Spinal cord (tissue), 10 donors: Measurements from ENCODE around the gene TBC1D22A. TPM values are rescaled to one million over a fixed set of nuclear protein-coding genes. Genes with fewer than 3 reads are reported as not detected.
A peak's percentile ranks its signal among the peaks of the same experiment; 100 is the strongest.

Experiments
- DNase-seq, 6 donors: peaks; one replicate each; pipeline versions ENCODE4 v3.0.0 to v3.0.0-alpha.2; 2013 to 2015; ENCODE audit warnings: low spot score in 6 of 6, low read depth in 4 of 6
- H3K27ac ChIP-seq: one replicate; pipeline ENCODE4 v1.5.1; 2013; ENCODE audit warnings: low read depth, low read length, control low read depth
- H3K27me3 ChIP-seq: one replicate; pipeline ENCODE4 v1.6.1; 2013; ENCODE audit warnings: low read length; ENCODE audit not compliant: control insufficient read depth, insufficient read depth
- H3K36me3 ChIP-seq: one replicate; pipeline ENCODE4 v1.6.1; 2013; ENCODE audit warnings: low read length; ENCODE audit not compliant: control insufficient read depth, insufficient read depth
- H3K4me1 ChIP-seq: one replicate; pipeline ENCODE4 v1.6.1; 2013; ENCODE audit warnings: low read length; ENCODE audit not compliant: control insufficient read depth, insufficient read depth
- H3K4me3 ChIP-seq: one replicate; pipeline ENCODE4 v1.5.1; 2013; ENCODE audit warnings: low read depth, low read length, control low read depth
- H3K9me3 ChIP-seq: one replicate; pipeline ENCODE4 v1.6.1; 2013; ENCODE audit warnings: low read length; ENCODE audit not compliant: control insufficient read depth, insufficient read depth
- WGBS: methylation state at CpG from one replicate; pipeline ENCODE4 v1.1.5; 2013; ENCODE audit warnings: missing lambda C conversion rate; ENCODE audit not compliant: insufficient coverage; 5-methylcytosine and 5-hydroxymethylcytosine counted together
- polyA plus RNA-seq, 2 donors: library from polyadenylated mRNA; unstranded; fragments of 120-200 nt; gene quantifications; one replicate each; pipeline ENCODE4 v1.2.1, GENCODE V29; 2013; ENCODE audit not compliant: insufficient read length in 2 of 2
- total RNA-seq, 2 donors: library from RNA; depleted of rRNA in 1 of 2; stranded (reverse); fragments of 120-200 nt in 1 of 2; fragments of >200 nt in 1 of 2; gene quantifications; one replicate each; pipeline versions ENCODE4 v1.2.3 to v1.2.4, GENCODE V29; 2013 to 2014
- donor health status: healthy.

TBC1D22A gene
- total and polyA plus RNA-seq, 4 donors = 7.1 to 14.6 (median 10.8) TPM

DNA sequence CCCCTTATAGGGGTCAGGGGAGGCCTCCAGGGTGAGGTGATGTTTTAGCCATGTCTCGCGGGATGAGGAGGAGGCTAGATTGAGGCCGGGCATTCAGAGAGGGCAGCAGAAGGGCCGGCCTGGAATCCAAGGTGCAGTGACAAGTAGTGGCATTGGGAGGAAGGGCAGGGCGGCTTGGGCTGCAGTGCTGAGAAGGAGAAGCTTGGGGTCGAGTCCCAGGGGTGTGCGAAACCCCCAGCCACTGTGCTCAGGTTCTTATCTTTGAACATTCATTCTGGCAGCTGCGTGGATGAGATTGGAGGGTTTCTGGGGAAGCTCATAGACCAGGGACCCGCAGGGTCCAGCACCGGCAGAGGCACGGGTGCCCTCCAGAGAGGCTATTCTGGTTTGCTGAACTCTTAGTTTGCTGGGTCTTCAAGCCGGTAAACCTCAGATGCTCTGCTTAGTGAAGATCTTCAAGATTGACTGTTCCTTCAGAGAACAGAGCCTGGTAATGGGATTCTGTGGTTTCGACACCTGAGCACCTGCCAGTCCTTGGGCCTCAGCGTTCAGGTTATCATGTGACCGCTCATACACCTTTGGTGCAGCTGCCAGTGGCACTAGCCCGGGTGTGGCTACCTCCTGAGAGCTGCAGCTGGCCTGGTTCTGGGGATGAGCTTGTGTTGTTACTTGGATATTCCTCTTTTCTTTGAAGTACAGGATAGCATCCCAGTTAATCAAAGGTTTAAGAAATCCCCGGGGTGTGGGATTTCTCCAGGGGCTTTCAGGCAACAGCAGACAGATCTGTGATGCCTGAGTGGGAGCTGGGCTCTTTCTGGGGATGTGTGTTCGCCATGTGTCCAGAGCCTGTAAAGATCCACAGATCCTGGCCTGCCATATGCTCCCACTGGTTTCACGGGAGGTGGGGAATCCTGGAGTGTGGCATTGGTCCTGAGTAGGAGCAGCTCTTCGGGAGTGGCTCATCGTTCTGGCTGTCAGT lies 152.8 kb downstream of the TBC1D22A start:
- no peaks in the 10 kb centered on the region for H3K9me3 ChIP-seq
- peaks cover 2% of the 10 kb centered on the region for H3K4me1 ChIP-seq
- H3K4me3 ChIP-seq = no peak overlapping the region
- H3K27me3 ChIP-seq = no peaks in the 10 kb centered on the region
- WGBS = 92% methylated on average over 21 of the region's 21 CpGs
- peaks cover 29% of the 10 kb centered on the region for H3K36me3 ChIP-seq
- no peak overlapping the region for H3K27ac ChIP-seq
- DNase-seq = no peak

DNA sequence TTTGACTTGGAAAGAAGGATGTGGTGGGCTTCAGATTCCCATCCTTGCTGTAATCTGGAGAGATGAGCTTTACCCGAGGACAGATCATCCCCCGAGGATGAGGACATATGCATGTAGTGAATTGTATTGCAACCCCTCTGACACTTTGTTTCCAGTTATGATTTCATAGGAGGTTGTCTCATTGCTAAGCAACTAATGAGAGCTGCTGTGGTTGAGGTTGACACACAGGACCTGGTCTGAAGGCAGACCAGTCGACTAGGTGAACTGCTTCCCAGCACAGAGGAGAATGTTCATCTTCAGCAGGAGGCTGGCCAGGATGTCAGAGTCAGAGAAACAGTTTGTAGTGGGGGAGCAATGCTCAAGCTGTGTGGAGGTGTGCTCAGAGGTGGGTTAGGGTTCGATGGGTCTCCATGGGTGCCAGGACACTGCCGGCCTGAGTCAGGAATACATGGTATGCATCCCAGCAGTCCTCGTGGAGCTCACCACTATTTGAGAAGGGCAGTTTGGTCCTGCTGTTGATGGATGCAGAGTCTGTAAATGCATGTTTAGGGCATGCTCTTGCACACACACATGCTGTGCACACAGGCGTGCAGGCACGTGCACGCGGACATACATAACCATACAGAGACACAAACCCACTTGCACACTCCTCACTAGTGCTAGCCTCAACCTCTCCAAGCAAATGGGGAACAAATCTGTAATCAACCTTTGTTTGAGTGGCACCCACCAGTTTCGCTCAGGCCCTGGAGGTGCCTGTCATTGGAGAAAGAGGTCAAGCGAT lies 153.7 kb downstream of the TBC1D22A start:
- peaks cover 2% of the 10 kb centered on the region for H3K4me1 ChIP-seq
- WGBS = 98% methylated on average over 11 of the region's 12 CpGs
- H3K4me3 ChIP-seq = no peak overlapping the region
- H3K9me3 ChIP-seq = no peaks in the 10 kb centered on the region
- no peak overlapping the region for H3K27ac ChIP-seq
- peaks cover 25% of the 10 kb centered on the region for H3K36me3 ChIP-seq
- no peak for DNase-seq
- no peaks in the 10 kb centered on the region for H3K27me3 ChIP-seq

DNA sequence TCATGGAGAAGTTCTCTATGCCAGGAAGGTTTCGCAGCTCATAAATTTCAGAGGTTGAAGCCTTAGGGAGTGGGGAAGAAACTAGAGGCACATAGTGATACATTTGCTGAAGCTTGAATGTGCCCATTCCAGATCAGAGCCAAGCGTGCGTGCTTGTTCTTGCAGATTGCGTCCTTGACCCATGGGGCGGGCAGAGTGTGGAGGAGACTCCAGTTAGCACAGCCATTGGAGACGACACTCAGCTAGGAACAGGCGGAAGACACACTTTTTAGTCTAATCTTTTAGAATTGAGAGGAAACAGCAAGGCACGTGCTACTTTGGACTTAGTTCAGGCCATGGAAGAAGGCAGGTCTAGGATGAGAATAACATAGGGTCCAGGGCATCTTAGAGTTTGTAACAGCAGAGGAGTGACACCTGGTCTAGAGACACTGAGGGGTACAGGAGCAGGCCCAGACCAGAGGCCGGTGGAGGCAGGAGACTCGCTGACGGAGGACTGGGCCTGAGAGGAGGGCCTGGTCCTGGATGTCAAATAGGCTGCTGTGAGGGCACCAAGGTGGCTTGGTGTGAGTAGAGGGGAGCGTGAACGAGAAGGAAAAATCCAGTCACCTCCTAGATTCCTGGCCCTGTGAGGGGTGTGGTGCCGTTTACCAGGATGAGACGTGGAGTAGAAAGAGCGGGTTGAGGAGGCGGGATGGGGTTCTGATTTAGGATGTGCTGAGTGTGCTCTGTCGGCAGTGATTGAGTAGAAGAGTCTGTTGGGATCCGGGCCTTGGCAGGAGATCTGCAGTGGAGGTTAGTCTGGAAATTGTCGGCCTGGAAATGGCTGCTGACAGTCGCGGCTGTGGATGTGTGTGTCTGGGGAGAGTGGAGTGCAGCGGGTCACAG lies 154.7 kb downstream of the TBC1D22A start:
- no peak for DNase-seq
- Histone ChIP-seq H3K9me3 (no peaks in the 10 kb centered on the region), H3K4me3 (no peak overlapping the region), H3K27me3 (no peaks in the 10 kb centered on the region), H3K27ac (no peak overlapping the region), H3K4me1 (peaks cover 2% of the 10 kb centered on the region), H3K36me3 (peaks cover 25% of the 10 kb centered on the region)
- 93% methylated on average over 23 of the region's 23 CpGs for WGBS

DNA sequence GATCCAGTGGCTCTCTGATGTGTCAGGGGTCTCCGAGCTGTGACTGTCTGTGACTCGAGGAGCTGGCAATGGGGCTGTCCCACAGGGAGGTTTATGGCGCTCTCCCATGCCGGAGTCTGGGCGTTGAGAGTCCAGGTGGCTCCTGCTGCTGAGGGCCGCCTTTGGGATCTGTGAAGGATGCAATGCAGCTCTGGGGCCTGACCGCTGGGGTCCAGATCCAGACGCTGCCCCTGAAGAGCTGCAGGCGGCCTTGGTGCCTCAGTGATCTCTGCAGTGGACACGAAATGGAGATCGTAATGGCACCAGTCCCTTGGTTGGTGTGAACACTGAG lies 155.3 kb downstream of the TBC1D22A start:
- H3K27me3 ChIP-seq = no peaks in the 10 kb centered on the region
- H3K9me3 ChIP-seq = no peaks in the 10 kb centered on the region
- H3K27ac ChIP-seq = no peak overlapping the region
- peaks cover 22% of the 10 kb centered on the region for H3K36me3 ChIP-seq
- no peak overlapping the region for H3K4me3 ChIP-seq
- 93% methylated on average over 11 of the region's 11 CpGs for WGBS
- peaks cover 2% of the 10 kb centered on the region for H3K4me1 ChIP-seq
- DNase-seq = no peak

DNA sequence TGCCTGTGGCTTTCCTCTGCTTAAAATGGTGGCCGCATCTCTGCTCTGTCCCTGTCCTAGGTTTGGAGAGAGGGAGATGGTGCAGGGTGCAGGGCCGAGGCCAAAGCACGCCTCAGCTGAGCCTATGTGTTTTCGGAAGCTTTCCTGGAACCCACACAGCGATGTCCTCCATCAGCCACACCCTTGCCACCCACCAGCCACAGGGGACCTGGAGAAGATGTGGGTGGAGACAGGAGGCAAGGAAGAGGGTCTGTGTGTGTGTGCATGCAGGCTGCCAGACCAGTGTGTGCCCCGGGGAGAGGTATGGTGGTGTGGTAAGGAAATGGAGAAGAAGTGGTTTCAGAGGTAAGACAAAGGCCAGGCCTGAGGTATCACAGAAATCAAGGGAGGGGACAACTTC lies 155.7 kb downstream of the TBC1D22A start:
- DNase-seq = no peak
- peaks cover 2% of the 10 kb centered on the region for H3K4me1 ChIP-seq
- 73% methylated on average over 1 of the region's 6 CpGs for WGBS
- no peak overlapping the region for H3K27ac ChIP-seq
- no peaks in the 10 kb centered on the region for H3K9me3 ChIP-seq
- H3K36me3 ChIP-seq = peaks cover 22% of the 10 kb centered on the region
- H3K27me3 ChIP-seq = no peaks in the 10 kb centered on the region
- no peak overlapping the region for H3K4me3 ChIP-seq

DNA sequence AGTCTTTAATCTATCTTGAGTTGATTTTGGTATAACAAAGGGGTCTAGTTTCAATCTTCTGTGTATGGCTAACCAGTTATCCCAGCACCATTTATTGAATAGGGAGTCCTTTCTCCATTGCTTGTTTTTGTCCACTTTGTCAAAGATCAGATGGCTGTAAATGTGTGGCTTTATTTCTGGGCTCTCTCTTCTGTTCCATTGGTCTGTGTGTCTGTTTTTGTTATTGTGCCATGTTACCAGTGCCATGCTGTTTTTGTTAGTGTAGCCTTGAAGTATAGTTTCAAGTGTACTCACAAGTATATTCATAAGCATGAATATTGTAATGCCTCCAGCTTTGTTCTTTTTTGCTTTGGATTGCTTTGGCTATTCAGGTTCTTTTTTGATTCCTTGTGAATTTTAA lies 159.6 kb downstream of the TBC1D22A start:
- DNase-seq = no peak
- no peaks in the 10 kb centered on the region for H3K4me1 ChIP-seq
- no peaks in the 10 kb centered on the region for H3K27me3 ChIP-seq
- no peak overlapping the region for H3K4me3 ChIP-seq
- H3K27ac ChIP-seq = no peak overlapping the region
- peaks cover 9% of the 10 kb centered on the region for H3K36me3 ChIP-seq
- no peaks in the 10 kb centered on the region for H3K9me3 ChIP-seq

DNA sequence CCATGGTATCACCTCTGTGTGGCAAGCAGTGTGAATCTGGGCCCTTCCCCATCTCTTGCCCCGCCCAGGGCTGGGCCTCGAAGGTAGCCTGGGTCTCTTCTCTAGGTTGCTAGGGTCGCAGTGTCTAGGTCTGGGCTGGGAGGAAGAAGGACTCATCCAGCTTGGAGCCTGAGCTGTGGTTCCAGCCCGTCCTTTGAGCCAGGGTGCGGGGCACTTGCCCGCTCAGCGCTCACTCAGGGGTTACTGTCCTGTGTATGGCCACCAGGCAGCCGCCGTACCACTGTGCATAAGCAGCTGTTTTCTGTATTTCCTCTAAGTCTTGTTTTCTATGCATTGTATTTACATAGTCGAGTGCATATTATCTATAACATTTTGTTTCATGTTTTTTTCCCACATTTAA lies 160.9 kb downstream of the TBC1D22A start:
- no peak for DNase-seq
- Histone ChIP-seq H3K27me3 (no peaks in the 10 kb centered on the region), H3K4me3 (no peak overlapping the region), H3K36me3 (no peaks in the 10 kb centered on the region), H3K4me1 (no peaks in the 10 kb centered on the region), H3K27ac (no peak overlapping the region), H3K9me3 (no peaks in the 10 kb centered on the region)
- WGBS = 93% methylated on average over 6 of the region's 10 CpGs

DNA sequence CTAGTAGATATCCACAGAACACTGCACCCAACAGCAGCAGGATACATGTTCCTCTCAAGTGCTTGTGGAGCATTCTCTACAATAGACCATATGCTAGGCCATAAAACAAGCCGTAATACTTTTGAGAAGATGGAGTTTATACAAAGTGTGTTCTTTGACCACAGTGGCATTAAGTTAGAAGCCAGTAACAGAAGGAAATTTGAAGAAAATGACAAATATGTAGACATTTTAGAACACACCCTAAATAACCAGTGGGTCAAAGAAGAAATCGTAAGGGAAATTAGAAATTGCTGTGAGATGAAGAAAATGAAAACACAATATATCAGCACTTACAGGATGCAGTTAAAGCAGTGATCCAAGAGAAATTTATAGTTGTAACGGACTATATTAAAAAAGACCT lies 163.4 kb downstream of the TBC1D22A start:
- no CpG with 5 or more reads among the region's 3 CpGs for WGBS

DNA sequence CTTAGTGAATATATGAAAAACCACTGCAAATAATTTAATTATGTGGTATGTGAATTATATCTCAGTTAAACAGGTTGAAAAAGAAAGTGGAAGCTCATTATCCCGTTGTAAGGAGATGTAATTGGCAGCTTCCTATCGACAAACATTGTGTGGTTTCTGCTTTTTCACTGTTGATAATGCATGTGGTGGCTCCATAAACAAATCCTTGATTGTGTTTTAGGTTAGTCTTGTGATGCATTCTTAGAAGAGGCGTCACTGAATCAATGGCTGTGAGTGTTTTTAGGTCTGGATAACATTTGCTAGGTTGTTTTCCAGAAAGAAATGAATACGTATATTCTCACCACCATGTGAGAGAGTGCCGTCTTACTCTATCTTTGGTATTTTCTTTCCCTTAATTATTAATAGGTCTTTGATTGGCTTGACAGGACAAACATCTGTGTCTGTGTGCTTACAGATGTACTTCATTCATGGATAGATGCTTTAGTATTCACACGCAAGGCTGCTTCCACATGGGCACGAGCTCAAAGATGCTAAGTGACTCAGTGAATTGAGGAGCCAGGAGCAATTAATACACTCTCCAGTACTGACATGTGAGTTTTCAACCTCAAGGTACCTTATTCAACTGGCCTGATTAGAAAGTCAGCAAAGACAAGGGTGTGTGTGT lies 166.7 kb downstream of the TBC1D22A start:
- DNase-seq = no peak
- Histone ChIP-seq H3K4me3 (no peak overlapping the region), H3K27ac (no peak overlapping the region), H3K9me3 (no peaks in the 10 kb centered on the region), H3K4me1 (no peaks in the 10 kb centered on the region), H3K36me3 (peaks cover 5% of the 10 kb centered on the region), H3K27me3 (no peaks in the 10 kb centered on the region)
- 84% methylated on average over 4 of the region's 7 CpGs for WGBS

More for the DNA sequence above, 163.4 kb downstream of the TBC1D22A start:
- Histone ChIP-seq H3K27me3 (no peaks in the 10 kb centered on the region), H3K9me3 (no peaks in the 10 kb centered on the region), H3K4me3 (no peak overlapping the region), H3K4me1 (no peaks in the 10 kb centered on the region), H3K27ac (no peak overlapping the region), H3K36me3 (no peaks in the 10 kb centered on the region)
- peak in 1 of 6 donors; percentile 32 for DNase-seq
